ENCODE data around the gene C1orf21. TPM values are rescaled to one million over a fixed set of nuclear protein-coding genes. Genes with fewer than 3 reads are reported as not detected.

Gene C1orf21
- total and polyA plus RNA-seq, 10 donors, result 9.7 to 60.4 (median 26.7) TPM

DNA sequence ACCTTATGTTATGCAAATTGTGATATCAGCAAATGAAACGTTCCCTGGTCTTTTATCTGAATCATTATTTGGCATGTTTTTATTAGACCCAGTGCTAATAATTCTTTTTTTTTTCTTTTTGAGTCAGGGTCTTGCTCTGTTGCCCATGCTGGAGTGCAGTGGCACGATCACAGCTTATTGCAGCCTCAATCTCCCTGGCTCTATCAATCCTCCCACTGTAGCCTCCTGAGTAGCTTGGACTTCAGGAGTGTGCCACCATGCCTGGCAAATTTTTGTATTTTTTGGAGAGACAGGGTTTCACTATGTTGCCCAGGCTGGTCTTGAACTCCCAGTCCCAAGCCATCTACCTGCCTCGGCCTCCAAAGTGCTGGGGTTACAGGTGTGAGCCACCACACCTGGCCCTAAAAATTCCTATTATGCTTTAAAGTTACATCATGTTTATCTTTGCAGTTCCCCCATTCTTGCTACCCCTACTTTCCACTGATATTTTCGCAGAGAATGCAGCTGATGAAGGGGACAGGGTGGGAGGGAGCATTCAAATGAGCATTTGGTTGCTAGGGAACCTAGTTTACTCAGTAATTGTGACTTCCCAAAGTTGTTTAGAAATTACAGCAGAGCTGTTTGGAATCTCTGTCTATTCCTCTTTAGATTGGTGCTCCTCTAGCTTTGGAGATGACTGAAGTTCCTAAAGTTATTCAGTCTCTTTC is 18.4 kb downstream of the C1orf21 start:
- Histone ChIP-seq H3K27me3 (replicated peaks in 1 of 7) (peaks cover 0 to 7% (median 0%) of the 10 kb centered on the region in 7 donors), H3K9me3 (no peaks in the 10 kb centered on the region), H3K4me1 (peaks cover 0 to 11% (median 0%) of the 10 kb centered on the region in 6 donors), H3K4me3 (no peak overlapping the region), H3K36me3 (no peaks in the 10 kb centered on the region), H3K27ac (no peak overlapping the region)
- intact Hi-C loops (cut with DNase I; ENCODE audit: low total_unique reads), result no loop called here
- 61 to 88% (median 78%) methylated on average over 4 of the region's 4 CpGs for WGBS, 5 donors
- TF ChIP-seq POLR2A (IDR thresholded peaks at IDR 0.05) (no peak), POLR2AphosphoS5 (IDR thresholded peaks at IDR 0.05) (no peak)
- TF ChIP-seq, protein P1, sequence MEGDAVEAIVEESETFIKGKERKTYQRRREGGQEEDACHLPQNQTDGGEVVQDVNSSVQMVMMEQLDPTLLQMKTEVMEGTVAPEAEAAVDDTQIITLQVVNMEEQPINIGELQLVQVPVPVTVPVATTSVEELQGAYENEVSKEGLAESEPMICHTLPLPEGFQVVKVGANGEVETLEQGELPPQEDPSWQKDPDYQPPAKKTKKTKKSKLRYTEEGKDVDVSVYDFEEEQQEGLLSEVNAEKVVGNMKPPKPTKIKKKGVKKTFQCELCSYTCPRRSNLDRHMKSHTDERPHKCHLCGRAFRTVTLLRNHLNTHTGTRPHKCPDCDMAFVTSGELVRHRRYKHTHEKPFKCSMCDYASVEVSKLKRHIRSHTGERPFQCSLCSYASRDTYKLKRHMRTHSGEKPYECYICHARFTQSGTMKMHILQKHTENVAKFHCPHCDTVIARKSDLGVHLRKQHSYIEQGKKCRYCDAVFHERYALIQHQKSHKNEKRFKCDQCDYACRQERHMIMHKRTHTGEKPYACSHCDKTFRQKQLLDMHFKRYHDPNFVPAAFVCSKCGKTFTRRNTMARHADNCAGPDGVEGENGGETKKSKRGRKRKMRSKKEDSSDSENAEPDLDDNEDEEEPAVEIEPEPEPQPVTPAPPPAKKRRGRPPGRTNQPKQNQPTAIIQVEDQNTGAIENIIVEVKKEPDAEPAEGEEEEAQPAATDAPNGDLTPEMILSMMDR (IDR thresholded peaks at IDR 0.05 in 8 of 11, conservative IDR thresholded peaks at IDR 0.05 in 3 of 11), result no peak
- no peak for DNase-seq

DNA sequence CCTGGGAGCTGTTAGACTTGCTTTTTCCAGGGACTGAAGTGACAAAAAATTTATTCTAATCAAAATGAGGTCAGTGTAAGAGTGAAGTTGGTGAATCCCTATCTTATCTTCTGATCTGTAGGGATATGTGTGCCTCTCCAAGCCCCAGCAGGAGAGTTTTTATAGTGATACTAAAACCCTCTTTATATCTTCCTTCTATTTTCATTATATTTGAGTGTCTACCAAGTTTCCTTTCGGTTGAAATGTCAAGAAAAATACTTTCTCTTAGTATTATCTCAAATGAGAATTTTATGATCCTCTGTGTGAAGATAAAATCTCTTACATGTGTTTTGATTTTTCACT is 18.9 kb downstream of the C1orf21 start:
- 66 to 86% (median 76%) methylated on average over 1 of the region's 1 CpG for WGBS, 5 donors
- H3K9me3 ChIP-seq, result no peaks in the 10 kb centered on the region
- DNase-seq, result no peak
- H3K27ac ChIP-seq, result no peak overlapping the region
- H3K36me3 ChIP-seq, result no peaks in the 10 kb centered on the region
- peaks cover 0 to 11% (median 0%) of the 10 kb centered on the region in 6 donors for H3K4me1 ChIP-seq
- peaks cover 0 to 6% (median 0%) of the 10 kb centered on the region in 7 donors for H3K27me3 ChIP-seq (replicated peaks in 1 of 7)
- H3K4me3 ChIP-seq, result no peak overlapping the region
- TF ChIP-seq POLR2AphosphoS5 (IDR thresholded peaks at IDR 0.05) (no peak), POLR2A (IDR thresholded peaks at IDR 0.05) (no peak)
- TF ChIP-seq, protein P1 (IDR thresholded peaks at IDR 0.05 in 8 of 11, conservative IDR thresholded peaks at IDR 0.05 in 3 of 11), result no peak
- intact Hi-C loops (cut with DNase I; ENCODE audit: low total_unique reads), result no loop called here

DNA sequence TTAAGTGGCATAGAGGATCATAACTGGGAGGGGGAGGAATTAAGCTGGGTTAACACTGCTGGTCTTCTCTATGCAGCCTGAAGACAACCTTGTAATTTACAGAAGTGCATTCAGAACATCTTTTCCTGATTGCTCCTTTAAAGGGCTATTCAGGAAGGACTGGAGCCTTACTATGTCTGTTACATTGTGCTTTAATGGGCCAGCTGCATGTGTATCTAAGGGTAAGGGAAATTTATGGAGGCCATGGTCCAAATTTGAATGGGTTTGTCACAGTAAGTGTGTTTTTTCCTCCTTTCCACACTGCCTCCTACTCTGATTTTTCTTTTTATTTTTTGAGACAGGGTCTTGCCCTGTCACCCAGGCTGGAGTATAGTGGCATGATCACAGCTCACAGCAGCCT is 19.6 kb downstream of the C1orf21 start:
- Histone ChIP-seq H3K4me3 (no peak overlapping the region), H3K4me1 (peaks cover 0 to 11% (median 0%) of the 10 kb centered on the region in 6 donors), H3K9me3 (no peaks in the 10 kb centered on the region), H3K27me3 (replicated peaks in 1 of 7) (no peaks in the 10 kb centered on the region), H3K27ac (no peak overlapping the region), H3K36me3 (no peaks in the 10 kb centered on the region)
- no peak for DNase-seq
- TF ChIP-seq, protein P1 (IDR thresholded peaks at IDR 0.05 in 8 of 11, conservative IDR thresholded peaks at IDR 0.05 in 3 of 11), result no peak
- TF ChIP-seq POLR2A (IDR thresholded peaks at IDR 0.05) (no peak), POLR2AphosphoS5 (IDR thresholded peaks at IDR 0.05) (no peak)
- intact Hi-C loops (cut with DNase I; ENCODE audit: low total_unique reads), result no loop called here

GRCh38 chr1:184407816-184408510 is 21.1 kb downstream of the C1orf21 start:
- Histone ChIP-seq H3K4me3 (no peak overlapping the region), H3K27ac (no peak overlapping the region)
- intact Hi-C loops (cut with DNase I; ENCODE audit: low total_unique reads), result no loop called here

More at GRCh38 chr1:184407816-184408510, 21.1 kb downstream of the C1orf21 start:
- no peak for DNase-seq
- no peak for TF ChIP-seq POLR2AphosphoS5 (IDR thresholded peaks at IDR 0.05)
- TF ChIP-seq POLR2A (IDR thresholded peaks at IDR 0.05), result no peak
- TF ChIP-seq, protein P1 (IDR thresholded peaks at IDR 0.05 in 8 of 11, conservative IDR thresholded peaks at IDR 0.05 in 3 of 11), result no peak
- Histone ChIP-seq H3K9me3 (no peaks in the 10 kb centered on the region), H3K36me3 (no peaks in the 10 kb centered on the region), H3K27me3 (replicated peaks in 1 of 7) (no peaks in the 10 kb centered on the region), H3K4me1 (peaks cover 0 to 11% (median 0%) of the 10 kb centered on the region in 6 donors)
- WGBS, 5 donors, result 82 to 90% (median 82%) methylated on average over 5 of the region's 5 CpGs
